Keratinocyte (primary cell): ENCODE data around the gene NTN5. TPM values are rescaled to one million over a fixed set of nuclear protein-coding genes. Genes with fewer than 3 reads are reported as not detected.

ENCODE experiments used
- DNase-seq: peaks from one replicate; pipeline ENCODE4 v3.0.0-alpha.2; 2011; ENCODE audit warnings: low read depth, missing footprints, low spot score
- FAIRE-seq: peaks from 2 replicates; lab custom pipeline; 2011; peaks lifted over from hg19 to GRCh38; lab: Jason Lieb, UNC
- H2AFZ ChIP-seq: 2 replicates; pipeline ENCODE4 v1.6.0; 2012; ENCODE audit warnings: low read length, control low read depth, inconsistent platforms; ENCODE audit not compliant: control insufficient read depth
- H3K27ac ChIP-seq: 2 replicates; pipeline ENCODE4 v1.5.1; 2011; ENCODE audit warnings: low read length; ENCODE audit not compliant: control insufficient read depth, insufficient read depth
- H3K27me3 ChIP-seq: 3 replicates; pipeline ENCODE4 v1.6.0; 2011; ENCODE audit warnings: low read length; ENCODE audit not compliant: control insufficient read depth, insufficient read depth; ENCODE audit errors: extremely low read depth
- H3K36me3 ChIP-seq, 2 experiments: 2 replicates in 1 of 2; 3 replicates in 1 of 2; pipeline ENCODE4 v1.5.1; 2011; ENCODE audit warnings: low read length in 2 of 2, mild to moderate bottlenecking in 1 of 2; ENCODE audit not compliant: control insufficient read depth in 2 of 2, insufficient read depth in 2 of 2; ENCODE audit errors: extremely low read depth in 1 of 2
- H3K4me1 ChIP-seq: 3 replicates; pipeline ENCODE4 v1.5.1; 2011; ENCODE audit warnings: low read length; ENCODE audit not compliant: control insufficient read depth, insufficient read depth; ENCODE audit errors: extremely low read depth
- H3K4me2 ChIP-seq: 3 replicates; pipeline ENCODE4 v1.6.0; 2011; ENCODE audit warnings: low read depth, low read length; ENCODE audit not compliant: control insufficient read depth, insufficient read depth; ENCODE audit errors: extremely low read depth
- H3K4me3 ChIP-seq, 3 experiments: fragments of 200-600 bp in 1 of 3; sonication (generic) in 1 of 3; 2 replicates in 2 of 3; 3 replicates in 1 of 3; pipeline ENCODE4 v1.5.1; 2011 to 2016; ENCODE audit warnings: low read length in 3 of 3, mild to moderate bottlenecking in 3 of 3, control low read depth in 2 of 3, inconsistent platforms in 1 of 3, low read depth in 1 of 3, mixed read lengths in 1 of 3, mixed run types in 1 of 3, moderate library complexity in 1 of 3; ENCODE audit not compliant: control insufficient read depth in 2 of 3, insufficient read depth in 2 of 3; ENCODE audit errors: extremely low read depth in 1 of 3
- H3K79me2 ChIP-seq: 2 replicates; pipeline ENCODE4 v1.6.0; 2012; ENCODE audit warnings: low read length; ENCODE audit not compliant: control insufficient read depth, insufficient read depth
- H3K9ac ChIP-seq: 3 replicates; pipeline ENCODE4 v1.6.0; 2011; ENCODE audit warnings: low read length; ENCODE audit not compliant: control insufficient read depth, insufficient read depth; ENCODE audit errors: extremely low read depth
- H3K9me1 ChIP-seq: 3 replicates; pipeline ENCODE4 v1.6.0; 2011; ENCODE audit warnings: low read length; ENCODE audit not compliant: control insufficient read depth, insufficient read depth; ENCODE audit errors: extremely low read depth
- H3K9me3 ChIP-seq: 2 replicates; pipeline ENCODE4 v1.5.1; 2012; ENCODE audit warnings: low read depth, low read length; ENCODE audit not compliant: control insufficient read depth
- H4K20me1 ChIP-seq: 3 replicates; pipeline ENCODE4 v1.6.0; 2011; ENCODE audit warnings: low read length; ENCODE audit not compliant: control insufficient read depth, insufficient read depth; ENCODE audit errors: extremely low read depth
- CTCF ChIP-seq, 3 experiments: IDR thresholded peaks in 1 of 3; conservative IDR thresholded peaks in 1 of 3; optimal IDR thresholded peaks in 1 of 3; 2 replicates in 2 of 3; 3 replicates in 1 of 3; pipeline versions ENCODE3 to v1.5.1; 2011; ENCODE audit warnings: low read length in 3 of 3, mild to moderate bottlenecking in 3 of 3, moderate library complexity in 2 of 3, control low read depth in 1 of 3, inconsistent platforms in 1 of 3; ENCODE audit not compliant: insufficient read depth in 2 of 3; ENCODE audit errors: extremely low read depth in 1 of 3
- EZH2 ChIP-seq: IDR thresholded peaks from one replicate; pipeline ENCODE4 v1.6.1; 2012; ENCODE audit warnings: inconsistent platforms, mild to moderate bottlenecking, low read length, moderate library complexity
- dilution Hi-C: fragments of 300-500 bp; cut with MboI; formaldehyde crosslinking; loops from one replicate; pipeline ENCODE4 v1.7.0; 2020; ENCODE audit warnings: low sequenced_read_pairs; ENCODE audit not compliant: extremely low pct_ligation_motif_present
- polyA plus RNA-seq, 5 experiments: library from polyadenylated mRNA; depleted of rRNA in 3 of 5; stranded (reverse) in 3 of 5; stranded (forward) in 1 of 5; unstranded in 1 of 5; fragments of >200 nt; gene quantifications; 1 replicate in 1 of 5; 2 replicates in 3 of 5; 3 replicates in 1 of 5; pipeline versions ENCODE4 v1.2.1 to v1.2.3, GENCODE V29; 2011 to 2012; ENCODE audit warnings: missing spikeins in 2 of 5, low read depth in 1 of 5, low replicate concordance in 1 of 5

Gene NTN5
- polyA plus RNA-seq, 1 donor (not counting 4 experiments of a cell fraction or from before 2014, with no cell fraction given): 0.07 TPM

- dilution Hi-C loops: no loop called here
- no peak for DNase-seq
Observed at GRCh38 chr19:48611872-48612271, 60.9 kb downstream of the NTN5 start.

More at GRCh38 chr19:48611872-48612271, 60.9 kb downstream of the NTN5 start:
- peaks cover 23% of the 10 kb centered on the region for H3K4me1 ChIP-seq
- no peak for TF ChIP-seq CTCF (optimal IDR thresholded peaks at IDR 0.05 in 1 of 3, IDR thresholded peaks at IDR 0.05 in 1 of 3, conservative IDR thresholded peaks at IDR 0.05 in 1 of 3; ENCODE audit: extremely low read depth in 1 of 3, insufficient read depth in 2 of 3, low read length in 3 of 3)
- no peak for TF ChIP-seq EZH2
- peaks cover 5% of the 10 kb centered on the region for H3K9me1 ChIP-seq
- H3K27ac ChIP-seq: no peak overlapping the region
- peaks cover 15 to 21% of the 10 kb centered on the region in 2 experiments for H3K36me3 ChIP-seq
- FAIRE-seq: no peak
- no peak overlapping the region for H3K4me2 ChIP-seq
- H3K9me3 ChIP-seq: no peaks in the 10 kb centered on the region
- no peak overlapping the region for H3K9ac ChIP-seq
- H2AFZ ChIP-seq: no peak overlapping the region
- H3K27me3 ChIP-seq: no peaks in the 10 kb centered on the region
- H4K20me1 ChIP-seq: peaks cover 19% of the 10 kb centered on the region
- peaks cover 16% of the 10 kb centered on the region for H3K79me2 ChIP-seq
- H3K4me3 ChIP-seq: no peak overlapping the region

Other genes with a start within 250 kb of the NTN5 start
- 23.0 to 35.4 TPM (median 26.1 TPM) in 3 replicates for gene GRWD1, start 227.0 kb downstream of the NTN5 start, polyA plus RNA-seq
- gene KCNJ14, start 217.4 kb downstream of the NTN5 start, polyA plus RNA-seq: 0.34 to 0.46 TPM (median 0.39 TPM) in 3 replicates
- 27.0 to 33.5 TPM (median 32.2 TPM) in 3 replicates for gene CYTH2, start 203.6 kb downstream of the NTN5 start, polyA plus RNA-seq
- 0.51 to 0.76 TPM (median 0.68 TPM) in 3 replicates for gene LMTK3, start 161.2 kb downstream of the NTN5 start, polyA plus RNA-seq
- gene SULT2B1, start 120.8 kb downstream of the NTN5 start, polyA plus RNA-seq: 6.0 to 10.2 TPM (median 8.9 TPM) in 3 replicates
- 0.08 TPM in 1 of 3 replicates, not detected in the others for gene SPACA4, start 66.3 kb downstream of the NTN5 start, polyA plus RNA-seq
- 0.06 to 0.31 TPM (median 0.17 TPM) in 3 replicates for gene FAM83E, start 57.9 kb downstream of the NTN5 start, polyA plus RNA-seq
- 1,010 to 1,534 TPM (median 1,015 TPM) in 3 replicates for gene RPL18, start 53.8 kb downstream of the NTN5 start, polyA plus RNA-seq
- gene SPHK2, start 53.5 kb downstream of the NTN5 start, polyA plus RNA-seq: 2.8 to 3.8 TPM (median 3.4 TPM) in 3 replicates
- 0.79 to 2.0 TPM (median 1.0 TPM) in 3 replicates for gene DBP, start 35.6 kb downstream of the NTN5 start, polyA plus RNA-seq
- gene CA11, start 26.8 kb downstream of the NTN5 start, polyA plus RNA-seq: 1.6 to 3.9 TPM (median 1.7 TPM) in 3 replicates
- 2.3 to 4.0 TPM (median 3.7 TPM) in 3 replicates for gene FUT2, start 23.0 kb upstream of the NTN5 start, polyA plus RNA-seq
- 0.35 to 0.39 TPM (median 0.37 TPM) in 3 replicates for gene MAMSTR, start 46.7 kb upstream of the NTN5 start, polyA plus RNA-seq
- 2.2 to 4.8 TPM (median 2.3 TPM) in 3 replicates for gene RASIP1, start 67.6 kb upstream of the NTN5 start, polyA plus RNA-seq
- gene IZUMO1, start 73.9 kb upstream of the NTN5 start, polyA plus RNA-seq: 0.28 to 0.75 TPM (median 0.63 TPM) in 3 replicates
- 3.2 to 5.3 TPM (median 3.7 TPM) in 3 replicates for gene FUT1, start 79.6 kb upstream of the NTN5 start, polyA plus RNA-seq
- gene FGF21, start 82.5 kb upstream of the NTN5 start, polyA plus RNA-seq: not detected in 3 replicates
- gene BCAT2, start 138.0 kb upstream of the NTN5 start, polyA plus RNA-seq: 19.0 to 27.3 TPM (median 20.4 TPM) in 3 replicates
- gene HSD17B14, start 163.5 kb upstream of the NTN5 start, polyA plus RNA-seq: 0.92 to 1.2 TPM (median 1.0 TPM) in 3 replicates
- 1.2 to 2.2 TPM (median 1.8 TPM) in 3 replicates for gene PLEKHA4, start 195.6 kb upstream of the NTN5 start, polyA plus RNA-seq
- 23.6 to 36.6 TPM (median 32.5 TPM) in 3 replicates for gene PPP1R15A, start 199.4 kb upstream of the NTN5 start, polyA plus RNA-seq
- gene TULP2, start 225.7 kb upstream of the NTN5 start, polyA plus RNA-seq: not detected in 3 replicates
- 44.3 to 65.1 TPM (median 59.2 TPM) in 3 replicates for gene NUCB1, start 227.3 kb upstream of the NTN5 start, polyA plus RNA-seq